GM12892 (cell line): ENCODE measurements around the gene SEPTIN5.

Source experiments
- DNase-seq: peaks from one replicate; pipeline ENCODE4 v3.0.0; 2011; ENCODE audit not compliant: insufficient read length
- FAIRE-seq: peaks from 2 replicates; lab custom pipeline; 2011; peaks lifted over from hg19 to GRCh38; lab: Jason Lieb, UNC
- POLR2A ChIP-seq: IDR thresholded peaks from 2 replicates; pipeline ENCODE4 v1.6.1; 2011; ENCODE audit warnings: low read depth, low read length, control low read depth
- POLR2AphosphoS5 ChIP-seq: IDR thresholded peaks from 2 replicates; pipeline ENCODE4 v1.6.1; 2011; ENCODE audit warnings: low read depth, low read length, control low read depth
- TAF1 ChIP-seq: IDR thresholded peaks from 2 replicates; pipeline ENCODE4 v1.6.1; 2011; ENCODE audit warnings: low read depth, mild to moderate bottlenecking, control low read depth, low read length, borderline replicate concordance

The SEPTIN5 gene

GRCh38 chr22:19701420-19702145 lies 12.7 kb upstream of the SEPTIN5 start:
- no peak for FAIRE-seq
- no peak for DNase-seq
- TF ChIP-seq POLR2A (no peak), POLR2AphosphoS5 (no peak), TAF1 (no peak)

GRCh38 chr22:19703869-19704268 lies 10.4 kb upstream of the SEPTIN5 start:
- no peak for FAIRE-seq
- no peak for DNase-seq
- TF ChIP-seq POLR2AphosphoS5 (no peak), POLR2A (no peak), TAF1 (no peak)

- no peak for DNase-seq
- TF ChIP-seq POLR2A (no peak), POLR2AphosphoS5 (no peak)
- FAIRE-seq, result no peak
Measured at GRCh38 chr22:19704355-19705015, 9.8 kb upstream of the SEPTIN5 start.

- no peak for DNase-seq
- FAIRE-seq, result no peak
- TF ChIP-seq POLR2AphosphoS5, result no peak
- no peak for TF ChIP-seq POLR2A
Measured at GRCh38 chr22:19705181-19705934, 8.9 kb upstream of the SEPTIN5 start.

- FAIRE-seq, result no peak
- no peak for DNase-seq
- TF ChIP-seq POLR2AphosphoS5 (no peak), POLR2A (no peak), TAF1 (no peak)
Measured at GRCh38 chr22:19706661-19707151, 7.6 kb upstream of the SEPTIN5 start.

- DNase-seq, result peak; percentile 18
- FAIRE-seq, result no peak
- TF ChIP-seq POLR2A, result no peak
- TF ChIP-seq POLR2AphosphoS5, result no peak
- TF ChIP-seq TAF1, result no peak
Measured at GRCh38 chr22:19707347-19708290, 6.7 kb upstream of the SEPTIN5 start.

- DNase-seq (no peak), FAIRE-seq (no peak)
- TF ChIP-seq TAF1 (no peak), POLR2AphosphoS5 (no peak), POLR2A (no peak)
Measured at GRCh38 chr22:19708321-19709011, 5.8 kb upstream of the SEPTIN5 start.

- no peak for FAIRE-seq
- DNase-seq, result no peak
- no peak for TF ChIP-seq POLR2A
Measured at GRCh38 chr22:19709063-19709769, 5.1 kb upstream of the SEPTIN5 start.

- no peak for DNase-seq
- no peak for FAIRE-seq
- TF ChIP-seq POLR2AphosphoS5 (no peak), POLR2A (no peak), TAF1 (no peak)
Measured at GRCh38 chr22:19710020-19710768, 4.1 kb upstream of the SEPTIN5 start.
